Activated T-helper 1 cell treated with anti-CD3 and anti-CD28 coated beads, Interleukin-2, amount 50 U/mL, for 16 hours (primary cell): ENCODE measurements around the gene ANKRD7.

Experiments
- DNase-seq, 2 donors: peaks; one replicate each; pipeline ENCODE4 v3.0.0-alpha.2; 2020; ENCODE audit warnings: low read depth in 1 of 2, low spot score in 1 of 2

ANKRD7 gene, protein sequence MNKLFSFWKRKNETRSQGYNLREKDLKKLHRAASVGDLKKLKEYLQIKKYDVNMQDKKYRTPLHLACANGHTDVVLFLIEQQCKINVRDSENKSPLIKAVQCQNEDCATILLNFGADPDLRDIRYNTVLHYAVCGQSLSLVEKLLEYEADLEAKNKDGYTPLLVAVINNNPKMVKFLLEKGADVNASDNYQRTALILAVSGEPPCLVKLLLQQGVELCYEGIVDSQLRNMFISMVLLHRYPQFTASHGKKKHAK

GRCh38 chr7:118224521-118224920 lies at the start of gene ANKRD7:
ANKRD7 (plus strand) TSS chr7:118224704; CDS start chr7:118224831, 127 bp downstream.
- no peak for DNase-seq

DNA sequence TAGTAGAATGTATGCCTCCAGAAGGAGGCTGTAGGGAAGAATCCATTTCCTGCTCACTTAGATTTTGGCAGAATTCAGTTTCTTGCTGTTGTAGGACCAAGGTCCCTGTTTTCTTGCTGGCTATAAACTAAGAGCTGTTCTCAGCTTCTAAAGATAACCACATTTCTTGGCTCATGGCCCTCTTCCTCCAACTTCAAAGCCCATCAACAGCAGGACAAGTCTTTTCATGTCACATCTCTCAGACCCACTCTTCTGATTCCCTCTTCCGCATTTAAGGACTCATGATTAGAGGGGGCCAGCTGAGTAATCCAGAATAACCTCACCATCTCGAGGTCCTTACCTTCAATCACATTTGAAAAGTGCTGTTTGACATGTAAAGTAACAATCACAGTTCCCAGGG lies 48.8 kb upstream of the ANKRD7 start:
- DNase-seq = no peak

DNA sequence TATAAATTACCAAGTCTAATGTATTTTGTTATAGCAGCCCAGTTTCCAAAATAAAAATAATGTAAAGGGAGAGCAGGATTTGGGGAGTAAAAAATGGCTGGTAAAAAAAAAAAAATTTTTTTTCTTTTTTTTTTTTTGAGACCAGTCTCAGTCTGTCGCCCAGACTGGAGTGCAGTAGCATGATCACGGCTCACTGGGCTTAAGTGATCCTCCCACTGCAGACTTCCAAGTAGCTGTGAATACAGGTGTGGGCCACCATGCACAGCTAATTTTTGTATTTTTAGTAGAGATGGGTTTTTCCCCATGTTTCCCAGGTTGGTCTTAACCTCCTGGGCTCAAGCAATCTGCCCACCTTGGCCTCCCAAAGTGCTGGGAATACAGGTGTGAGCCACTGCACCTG lies 45.3 kb upstream of the ANKRD7 start:
- no peak for DNase-seq

DNA sequence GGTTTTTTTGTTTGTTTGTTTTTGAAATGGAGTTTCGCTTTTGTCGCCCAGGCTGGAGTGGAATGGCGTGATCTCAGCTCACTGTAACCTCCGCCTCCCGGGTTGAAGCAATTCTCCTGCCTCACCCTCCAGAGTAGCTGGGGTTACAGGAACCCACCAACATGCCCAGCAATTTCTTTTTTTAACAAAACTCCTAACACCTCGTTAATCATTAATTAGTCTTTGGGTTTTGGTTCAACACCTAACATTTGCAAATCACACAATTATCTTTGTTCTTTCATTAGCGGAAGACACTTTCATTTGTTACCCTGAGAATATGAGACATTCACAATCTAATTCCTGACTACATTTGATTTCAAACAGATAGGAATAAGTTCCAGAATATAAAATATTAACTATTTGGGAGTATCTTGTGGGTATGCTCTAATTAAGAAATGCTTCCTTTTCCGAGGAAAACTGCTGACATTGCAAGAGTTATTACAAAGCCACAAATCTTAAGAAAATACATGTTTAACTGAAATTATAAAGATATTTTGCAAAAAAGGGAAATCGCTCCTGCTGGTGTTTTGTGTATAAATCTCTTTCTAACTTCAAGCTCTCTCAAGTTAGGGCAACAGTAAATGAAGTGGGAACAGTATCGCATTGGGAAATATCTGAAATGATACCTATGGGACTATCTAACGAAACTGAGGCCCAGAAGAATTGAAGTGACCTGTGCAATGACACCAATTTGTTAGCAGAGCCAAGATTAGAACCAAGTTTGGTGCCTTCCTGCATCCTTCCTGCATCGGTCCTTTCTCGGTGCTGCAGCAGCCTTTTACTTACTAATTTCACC lies 41.7 kb upstream of the ANKRD7 start:
- DNase-seq = no peak

- no peak for DNase-seq
Measured at GRCh38 chr7:118183428-118183785, 41.1 kb upstream of the ANKRD7 start.

DNA sequence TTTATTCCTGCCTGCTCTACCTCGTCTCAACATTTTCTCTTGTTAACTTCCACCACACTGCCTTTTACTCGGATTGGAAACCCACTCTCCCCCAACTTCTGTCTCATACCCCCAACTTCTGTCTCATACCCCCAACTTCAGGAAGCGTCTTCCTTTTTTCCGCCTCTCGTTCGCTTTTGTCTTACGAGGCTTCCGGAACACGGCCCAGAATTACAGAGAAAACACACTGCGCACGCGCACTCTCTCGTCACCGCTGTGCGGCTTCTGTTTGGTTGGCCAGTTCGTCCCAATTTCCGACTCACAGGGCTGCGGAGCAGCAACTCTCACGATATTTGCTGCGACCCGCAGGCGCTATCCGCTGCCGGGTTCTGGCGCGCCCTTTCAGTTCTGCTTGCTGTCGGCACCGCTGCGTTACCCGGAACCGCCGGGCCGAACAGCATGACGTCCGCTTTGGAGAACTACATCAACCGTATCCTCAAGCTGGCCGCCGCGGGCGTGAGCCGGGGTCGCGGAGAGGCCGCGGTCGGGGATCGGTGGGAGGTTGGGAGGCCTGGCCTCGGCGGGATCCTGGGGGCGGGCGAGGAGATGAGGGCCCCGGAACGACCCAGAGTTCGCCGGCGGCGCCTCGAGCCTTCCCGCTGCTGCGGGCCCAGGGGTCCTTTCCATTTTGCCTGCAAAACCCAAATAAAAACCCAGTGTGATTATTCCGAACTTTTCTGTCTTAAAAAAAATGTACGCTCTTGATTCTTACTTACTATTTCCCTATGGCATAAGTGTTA lies 40.5 kb upstream of the ANKRD7 start, which contains the start of gene LSM8:
Gene LSM8 (plus strand): TSS at position 379 of the 779 bp plus-strand sequence. CDS start 60 bp downstream, at position 439.
- DNase-seq = peak; percentile 93

- no peak for DNase-seq
Measured at GRCh38 chr7:118184565-118184940, 40.0 kb upstream of the ANKRD7 start.

- DNase-seq = no peak
Measured at GRCh38 chr7:118185163-118185860, 39.2 kb upstream of the ANKRD7 start.

DNA sequence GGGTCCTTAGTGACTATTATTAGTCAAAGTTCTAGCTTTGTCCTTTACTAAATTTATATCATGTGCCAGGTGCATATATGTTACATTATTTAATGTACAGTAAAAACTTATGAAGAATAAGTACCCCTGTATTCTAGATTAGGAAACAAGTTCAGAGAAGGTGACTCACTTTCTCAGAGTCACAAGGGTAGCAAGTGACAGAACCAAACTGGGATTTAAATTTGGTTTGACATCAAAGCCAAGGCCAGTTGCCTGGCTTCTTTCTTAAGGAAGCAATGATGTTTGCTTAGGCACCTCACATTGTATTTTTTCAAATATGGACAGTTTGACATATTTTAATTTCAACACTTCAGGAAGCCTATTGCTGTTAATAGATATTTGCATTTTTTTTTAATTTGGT lies 38.0 kb upstream of the ANKRD7 start:
- no peak for DNase-seq

DNA sequence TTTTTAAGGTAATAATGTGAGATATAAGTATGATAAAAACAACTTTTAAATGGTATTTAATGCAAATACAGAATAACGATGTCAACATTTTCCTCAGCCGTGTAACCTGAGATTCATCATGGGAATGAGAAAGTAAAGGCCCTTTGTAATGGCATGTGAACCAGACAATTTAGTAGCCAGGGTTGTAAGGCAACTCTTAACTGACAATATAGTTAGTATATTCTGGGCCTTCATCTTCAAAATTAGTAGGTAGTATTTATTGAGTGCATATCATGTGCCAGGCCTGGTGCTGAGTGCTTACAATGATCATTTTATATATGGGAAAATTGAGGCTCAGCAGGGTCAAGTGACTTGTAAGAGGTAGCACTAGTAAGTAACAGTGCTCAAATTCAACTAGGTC lies 29.9 kb upstream of the ANKRD7 start:
- no peak for DNase-seq

GRCh38 chr7:118195837-118196474 lies 28.5 kb upstream of the ANKRD7 start:
- DNase-seq = no peak

- no peak for DNase-seq
Measured at GRCh38 chr7:118202061-118202460, 22.4 kb upstream of the ANKRD7 start.

DNA sequence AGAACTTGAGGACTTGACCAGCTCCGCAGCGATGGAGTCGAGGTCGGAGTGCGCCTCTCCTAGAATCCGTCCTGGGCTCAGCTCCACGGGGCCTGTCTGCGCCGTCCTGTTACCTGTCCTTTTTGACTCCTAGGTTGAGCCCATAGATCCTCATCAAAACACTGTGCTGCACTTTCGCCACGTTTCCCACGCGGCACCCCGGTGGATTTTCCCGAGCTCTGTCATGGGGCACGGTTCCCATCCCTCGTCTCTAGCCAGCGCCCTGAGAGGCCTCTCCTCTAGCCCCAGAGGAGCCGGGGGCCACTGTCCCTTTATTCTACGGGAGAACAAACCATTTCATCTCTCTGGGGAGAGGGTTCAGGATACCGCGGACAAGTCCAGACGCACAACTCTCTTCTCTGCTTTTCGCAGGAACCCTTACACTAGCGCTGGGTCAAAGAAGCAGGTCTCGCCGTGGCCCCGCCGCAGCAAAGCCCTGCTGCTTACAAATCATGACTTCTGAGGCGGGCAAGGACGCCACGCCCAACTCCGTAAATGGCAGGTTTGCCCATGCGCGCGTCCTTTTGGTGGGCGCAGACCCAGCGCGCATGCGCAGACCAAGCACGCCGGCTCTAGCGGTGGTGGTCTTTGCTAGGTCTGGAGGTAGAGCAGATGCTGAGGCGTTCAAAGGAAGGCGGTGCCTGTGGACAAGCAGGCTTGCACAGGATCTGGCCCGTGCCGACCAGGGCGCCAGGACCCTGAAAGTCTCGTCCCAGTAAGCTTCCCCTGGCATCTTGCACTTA lies 10.3 kb upstream of the ANKRD7 start:
- peak; percentile 6 to 55 for DNase-seq

DNA sequence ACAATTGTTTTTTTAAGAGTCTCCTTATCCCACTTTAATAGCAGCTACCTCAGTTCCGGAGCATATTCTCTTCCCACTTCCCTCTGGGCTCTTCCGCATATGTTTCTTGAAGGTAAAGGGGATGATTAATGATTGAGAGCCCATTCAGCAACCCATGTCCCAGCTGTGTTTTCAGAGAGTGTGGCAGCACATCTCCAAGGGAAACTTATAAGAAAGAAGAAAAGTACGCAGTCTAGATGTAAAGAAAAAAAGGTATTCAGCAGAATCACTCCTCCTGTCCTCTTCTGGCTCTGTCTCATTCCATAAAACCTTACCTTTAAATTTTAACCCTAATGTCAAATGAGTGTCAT lies 9.7 kb upstream of the ANKRD7 start:
- no peak for DNase-seq

DNA sequence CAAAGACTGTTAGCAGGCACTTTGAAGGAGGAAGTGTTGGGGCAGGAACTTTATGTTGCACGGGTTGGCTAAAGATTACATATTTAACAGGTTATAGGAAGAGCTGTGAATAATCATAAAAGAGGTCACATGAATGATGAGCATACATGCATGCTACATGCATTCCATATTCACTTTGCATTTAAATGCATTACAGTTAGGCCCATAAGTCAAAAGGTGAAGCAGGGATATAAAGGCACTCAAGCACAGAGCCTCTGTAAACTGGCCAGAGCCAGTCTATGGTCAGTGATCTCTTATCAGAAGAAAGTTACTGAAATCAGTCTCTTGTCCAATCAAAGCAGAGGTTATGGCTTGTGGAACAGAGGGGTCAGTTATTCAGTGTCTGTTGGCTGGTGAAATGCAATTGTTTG lies 7.3 kb upstream of the ANKRD7 start:
- DNase-seq = no peak

GRCh38 chr7:118218413-118219156 lies 5.9 kb upstream of the ANKRD7 start:
- no peak for DNase-seq

DNA sequence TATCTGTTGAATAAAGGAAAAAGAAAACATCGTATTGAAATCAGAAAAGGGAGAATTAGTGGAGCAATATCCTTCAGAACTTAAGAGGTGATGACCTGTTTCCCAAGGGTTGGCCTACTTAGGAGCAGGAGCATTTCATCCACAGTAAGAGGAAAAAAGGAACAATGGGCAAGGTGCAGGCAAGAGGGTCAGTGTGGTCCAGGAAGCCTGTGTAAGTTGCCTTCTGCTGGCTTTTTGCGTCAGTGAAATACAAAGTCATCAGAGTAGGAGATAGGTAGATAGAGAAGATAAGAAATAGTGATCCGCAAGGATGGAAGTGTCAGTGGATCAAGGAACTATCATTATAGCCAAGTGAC lies 5.4 kb upstream of the ANKRD7 start:
- DNase-seq = no peak

- no peak for DNase-seq
Measured at GRCh38 chr7:118220583-118220982, 3.9 kb upstream of the ANKRD7 start.

- DNase-seq = no peak
Measured at GRCh38 chr7:118222591-118222990, 1.9 kb upstream of the ANKRD7 start.
